SH-SY5Y (cell line): ENCODE results near the gene OAF.

Source experiments
- GATA2 ChIP-seq: IDR thresholded peaks from 2 replicates; pipeline ENCODE4 v1.6.1; 2011; ENCODE audit warnings: mild to moderate bottlenecking, low read depth, low read length
- GATA3 ChIP-seq: IDR thresholded peaks from 2 replicates; pipeline ENCODE4 v1.6.1; 2011; ENCODE audit warnings: low read depth, mild to moderate bottlenecking, low read length, moderate library complexity

GRCh38 chr11:120216426-120217102, 5.7 kb downstream of the OAF start:
- TF ChIP-seq GATA2 (peak; percentile 75; the same call in 1 of the 2 replicates), GATA3 (no peak)
